KMS-11 (cell line): ENCODE measurements around the gene BRCA1.
"Not testable (repeated sequence)": the region's sequence is repeated elsewhere in the genome, so short reads cannot be mapped to it uniquely, and the experiment has no call there.

Source experiments
- H2AFZ ChIP-seq: fragments of 200-600 bp; sonication (generic); 2 replicates; pipeline ENCODE4 v1.6.1; 2016; ENCODE audit warnings: antibody characterized with exemption, mixed run types, low read depth
- H3K27ac ChIP-seq: fragments of 200-600 bp; sonication (generic); 2 replicates; pipeline ENCODE4 v1.6.1; 2016; ENCODE audit warnings: mild to moderate bottlenecking, mixed run types
- H3K27me3 ChIP-seq: fragments of 200-600 bp; sonication (generic); 2 replicates; pipeline ENCODE4 v1.6.1; 2017; ENCODE audit warnings: mild to moderate bottlenecking, low read depth, mixed run types, moderate library complexity; ENCODE audit not compliant: insufficient read depth
- H3K36me3 ChIP-seq: fragments of 200-600 bp; sonication (generic); 2 replicates; pipeline ENCODE4 v1.6.1; 2017; ENCODE audit warnings: mild to moderate bottlenecking, mixed run types; ENCODE audit not compliant: insufficient read depth
- H3K4me1 ChIP-seq: fragments of 200-600 bp; sonication (generic); 2 replicates; pipeline ENCODE4 v1.6.1; 2016; ENCODE audit warnings: mild to moderate bottlenecking, low read depth, mixed run types; ENCODE audit not compliant: poor library complexity, severe bottlenecking
- H3K4me2 ChIP-seq: fragments of 200-600 bp; sonication (generic); 2 replicates; pipeline ENCODE4 v1.7.0; 2016; ENCODE audit warnings: mild to moderate bottlenecking, mixed run types
- H3K4me3 ChIP-seq: fragments of 200-600 bp; sonication (generic); IDR thresholded peaks from 2 replicates; pipeline ENCODE4 v1.6.1; 2017; ENCODE audit warnings: low read depth, low read length, mixed read lengths; ENCODE audit not compliant: insufficient read depth
- H3K79me2 ChIP-seq: fragments of 200-600 bp; sonication (generic); 2 replicates; pipeline ENCODE4 v1.6.1; 2016; ENCODE audit warnings: low read depth, mixed run types; ENCODE audit not compliant: insufficient read depth
- H3K9ac ChIP-seq: fragments of 200-600 bp; sonication (generic); 2 replicates; pipeline ENCODE4 v1.6.1; 2016; ENCODE audit warnings: mild to moderate bottlenecking, mixed run types
- H4K20me1 ChIP-seq: fragments of 200-600 bp; sonication (generic); 2 replicates; pipeline ENCODE4 v1.6.1; 2016; ENCODE audit warnings: mild to moderate bottlenecking, mixed run types; ENCODE audit not compliant: insufficient read depth
- CTCF ChIP-seq: fragments of 200-600 bp; sonication (generic); conservative IDR thresholded peaks from 2 replicates; pipeline ENCODE4 v1.6.1; 2017; ENCODE audit warnings: low read depth, mild to moderate bottlenecking, antibody characterized with exemption, low read length, moderate library complexity, mixed read lengths

BRCA1 gene

GRCh38 chr17:43104665-43105064 lies 20.5 kb downstream of the BRCA1 start:
- H3K4me2 ChIP-seq = no peak overlapping the region
- no peak overlapping the region for H2AFZ ChIP-seq
- no peak overlapping the region for H3K4me3 ChIP-seq
- TF ChIP-seq CTCF = no peak
- no peaks in the 10 kb centered on the region for H4K20me1 ChIP-seq
- no peaks in the 10 kb centered on the region for H3K4me1 ChIP-seq
- H3K79me2 ChIP-seq = no peaks in the 10 kb centered on the region
- H3K27ac ChIP-seq = no peak overlapping the region
- 0 out of 2 replicates have a peak, but pooled peaks cover 5% of the 10 kb centered on the region for H3K36me3 ChIP-seq
- no peaks in the 10 kb centered on the region for H3K27me3 ChIP-seq
- no peak overlapping the region for H3K9ac ChIP-seq

GRCh38 chr17:43095364-43095763 lies 29.8 kb downstream of the BRCA1 start:
- H3K36me3 ChIP-seq, H3K27me3 ChIP-seq, H3K27ac ChIP-seq, H3K4me1 ChIP-seq, H2AFZ ChIP-seq, H3K79me2 ChIP-seq, H3K4me2 ChIP-seq, H4K20me1 ChIP-seq, H3K4me3 ChIP-seq, H3K9ac ChIP-seq: not testable (repeated sequence)

GRCh38 chr17:43094129-43094835 lies 30.9 kb downstream of the BRCA1 start:
- Histone ChIP-seq H3K4me3 (no peak overlapping the region), H3K4me1 (no peaks in the 10 kb centered on the region), H3K36me3 (no peaks in the 10 kb centered on the region; the same call in 1 of the 2 replicates), H3K9ac (no peak overlapping the region), H3K4me2 (no peak overlapping the region), H3K79me2 (no peaks in the 10 kb centered on the region), H3K27ac (no peak overlapping the region), H2AFZ (no peak overlapping the region), H4K20me1 (no peaks in the 10 kb centered on the region), H3K27me3 (no peaks in the 10 kb centered on the region)
- TF ChIP-seq CTCF = no peak

GRCh38 chr17:43092901-43093300 lies 32.3 kb downstream of the BRCA1 start:
- Histone ChIP-seq H3K4me1 (no peaks in the 10 kb centered on the region), H3K36me3 (no peaks in the 10 kb centered on the region; the same call in 1 of the 2 replicates), H4K20me1 (no peaks in the 10 kb centered on the region), H3K27ac (no peak overlapping the region), H2AFZ (no peak overlapping the region), H3K79me2 (no peaks in the 10 kb centered on the region), H3K4me3 (no peak overlapping the region), H3K27me3 (no peaks in the 10 kb centered on the region), H3K4me2 (no peak overlapping the region), H3K9ac (no peak overlapping the region)
- TF ChIP-seq CTCF = no peak

GRCh38 chr17:43090022-43090421 lies 35.1 kb downstream of the BRCA1 start:
- Histone ChIP-seq H3K9ac (no peak overlapping the region), H3K36me3 (no peaks in the 10 kb centered on the region; the same call in none of the 2 replicates), H3K4me3 (no peak overlapping the region)

More at GRCh38 chr17:43090022-43090421, 35.1 kb downstream of the BRCA1 start:
- Histone ChIP-seq H3K4me1 (no peaks in the 10 kb centered on the region), H3K27me3 (no peaks in the 10 kb centered on the region), H3K79me2 (no peaks in the 10 kb centered on the region), H2AFZ (no peak overlapping the region), H3K27ac (no peak overlapping the region), H3K4me2 (no peak overlapping the region), H4K20me1 (no peaks in the 10 kb centered on the region)
- no peak for TF ChIP-seq CTCF
